ENCODE results near the gene SUFU. TPM values are rescaled to one million over a fixed set of nuclear protein-coding genes. Genes with fewer than 3 reads are reported as not detected.
"Not testable (repeated sequence)": the region's sequence is repeated elsewhere in the genome, so short reads cannot be mapped to it uniquely, and the experiment has no call there.

Gene SUFU
- total RNA-seq, 2 donors from 2014 or later = 6.6 to 9.2 TPM

GRCh38 chr10:102475451-102476040 is 28.2 kb upstream of the SUFU start:
- intact Hi-C loops (cut with DNase I) = loop anchor here (5.0 to 10.0 kb wide), 2 partner anchors 83 to 91 kb away; no protein-coding TSS in a partner anchor
- ATAC-seq (no peak), DNase-seq (no peak)

GRCh38 chr10:102476466-102477141 is 27.2 kb upstream of the SUFU start:
- intact Hi-C loops (cut with DNase I) = loop anchor here (5.0 to 10.0 kb wide), 2 partner anchors 84 to 92 kb away; no protein-coding TSS in a partner anchor
- ATAC-seq (no peak), DNase-seq (no peak)

- DNase-seq = no peak
- intact Hi-C loops (cut with DNase I) = loop anchor here (5.0 to 10.0 kb wide), 2 partner anchors 87 to 95 kb away; no protein-coding TSS in a partner anchor
- no peak for ATAC-seq
These were observed 24.1 kb upstream of the SUFU start for GRCh38 chr10:102479651-102480050.

- intact Hi-C loops (cut with DNase I) = no loop called here
- DNase-seq (peak; percentile 12), ATAC-seq (no peak)
These were observed 23.4 kb upstream of the SUFU start for GRCh38 chr10:102480396-102480795.

- DNase-seq = no peak
- ATAC-seq = no peak
These were observed 19.8 kb upstream of the SUFU start for GRCh38 chr10:102484021-102484420.

GRCh38 chr10:102485093-102485784 is 18.5 kb upstream of the SUFU start:
- intact Hi-C loops (cut with DNase I) = no loop called here
- ATAC-seq (no peak), DNase-seq (no peak)

More at GRCh38 chr10:102484021-102484420, 19.8 kb upstream of the SUFU start:
- intact Hi-C loops (cut with DNase I) = no loop called here

GRCh38 chr10:102491136-102491535 is 12.6 kb upstream of the SUFU start:
- no peak for ATAC-seq
- intact Hi-C loops (cut with DNase I) = no loop called here

GRCh38 chr10:102492344-102492939 is 11.3 kb upstream of the SUFU start:
- ATAC-seq = peak in 1 of 2 donors; percentile 6
- intact Hi-C loops (cut with DNase I) = no loop called here

More at GRCh38 chr10:102491136-102491535, 12.6 kb upstream of the SUFU start:
- DNase-seq = no peak

GRCh38 chr10:102492983-102493382 is 10.8 kb upstream of the SUFU start:
- DNase-seq (no peak), ATAC-seq (peak; percentile 83 to 90)
- intact Hi-C loops (cut with DNase I) = no loop called here

More at GRCh38 chr10:102492344-102492939, 11.3 kb upstream of the SUFU start:
- no peak for DNase-seq

GRCh38 chr10:102493771-102494170 is 10.0 kb upstream of the SUFU start:
- DNase-seq = no peak
- intact Hi-C loops (cut with DNase I) = no loop called here
- no peak for ATAC-seq

- intact Hi-C loops (cut with DNase I) = no loop called here
- DNase-seq = no peak
- no peak for ATAC-seq
These were observed 6.2 kb upstream of the SUFU start for GRCh38 chr10:102497545-102497944.

- DNase-seq (no peak), ATAC-seq (no peak)
- intact Hi-C loops (cut with DNase I) = no loop called here
These were observed 4.4 kb upstream of the SUFU start for GRCh38 chr10:102499356-102499755.

- intact Hi-C loops (cut with DNase I) = loop anchor here in 1 of 2 donors (10.0 kb wide), 1 partner anchor 84 kb away; no protein-coding TSS in a partner anchor
- not testable (repeated sequence) for ATAC-seq, DNase-seq
These were observed 3.1 kb upstream of the SUFU start for GRCh38 chr10:102500686-102501085.

- DNase-seq (no peak), ATAC-seq (no peak)
- intact Hi-C loops (cut with DNase I) = loop anchor here (2.0 to 10.0 kb wide), 2 partner anchors 83 kb away; no protein-coding TSS in a partner anchor
These were observed 2.4 kb upstream of the SUFU start for GRCh38 chr10:102501201-102502028.

GRCh38 chr10:102502029-102502336 is 1.8 kb upstream of the SUFU start:
- intact Hi-C loops (cut with DNase I) = loop anchor here (2.0 to 10.0 kb wide), 2 partner anchors 83 kb away; no protein-coding TSS in a partner anchor
- peak; percentile 85 to 88 for ATAC-seq
- peak; percentile 99 for DNase-seq

GRCh38 chr10:102502337-102503151 is 1.2 kb upstream of the SUFU start, which contains the start of gene ACTR1A:
TSS of gene ACTR1A (minus strand) at chr10:102502712. CDS start at chr10:102502647, 65 bp downstream.
- peak; percentile 97 for DNase-seq
- intact Hi-C loops (cut with DNase I) = loop anchor here (2.0 to 10.0 kb wide), 2 partner anchors 82 kb away; no protein-coding TSS in a partner anchor
- ATAC-seq = peak; percentile 78 to 88

- intact Hi-C loops (cut with DNase I) = loop anchor here in 1 of 2 donors (10.0 kb wide), 1 partner anchor 80 kb away; no protein-coding TSS in a partner anchor
These were observed 605 bp downstream of the SUFU start for GRCh38 chr10:102504179-102504975.

More at GRCh38 chr10:102504179-102504975, 605 bp downstream of the SUFU start:
- DNase-seq (peak; percentile 38), ATAC-seq (no peak)
